Amygdala (tissue), 56 donors: Measurements from ENCODE around the gene RSAD2.
"Not testable (repeated sequence)": the region's sequence is repeated elsewhere in the genome, so short reads cannot be mapped to it uniquely, and the experiment has no call there.

Source experiments
- DNase-seq, 56 donors: peaks; one replicate each; lab custom pipeline; 2025; lab: John Stamatoyannopoulos, UW

Gene RSAD2

DNA sequence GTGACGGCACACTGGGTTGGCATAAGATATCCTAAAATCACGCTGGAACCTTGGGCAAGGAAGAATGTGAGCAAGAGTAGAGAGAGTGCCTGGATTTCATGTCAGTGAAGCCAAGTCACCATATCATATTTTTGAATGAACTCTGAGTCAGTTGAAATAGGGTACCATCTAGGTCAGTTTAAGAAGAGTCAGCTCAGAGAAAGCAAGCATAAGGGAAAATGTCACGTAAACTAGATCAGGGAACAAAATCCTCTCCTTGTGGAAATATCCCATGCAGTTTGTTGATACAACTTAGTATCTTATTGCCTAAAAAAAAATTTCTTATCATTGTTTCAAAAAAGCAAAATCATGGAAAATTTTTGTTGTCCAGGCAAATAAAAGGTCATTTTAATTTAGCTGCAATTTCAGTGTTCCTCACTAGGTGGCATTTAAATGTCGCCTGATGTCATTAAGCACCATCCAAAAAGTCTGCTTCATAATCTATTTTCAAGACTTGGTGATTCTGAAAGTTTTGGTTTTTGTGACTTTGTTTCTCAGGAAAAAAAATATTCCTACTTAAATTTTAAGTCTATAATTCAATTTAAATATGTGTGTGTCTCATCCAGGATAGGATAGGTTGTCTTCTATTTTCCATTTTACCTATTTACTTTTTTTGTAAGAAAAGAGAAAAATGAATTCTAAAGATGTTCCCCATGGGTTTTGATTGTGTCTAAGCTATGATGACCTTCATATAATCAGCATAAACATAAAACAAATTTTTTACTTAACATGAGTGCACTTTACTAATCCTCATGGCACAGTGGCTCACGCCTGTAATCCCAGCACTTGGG is 19.6 kb downstream of the RSAD2 start:
- peak in 1 of 56 donors; percentile 55 for DNase-seq

DNA sequence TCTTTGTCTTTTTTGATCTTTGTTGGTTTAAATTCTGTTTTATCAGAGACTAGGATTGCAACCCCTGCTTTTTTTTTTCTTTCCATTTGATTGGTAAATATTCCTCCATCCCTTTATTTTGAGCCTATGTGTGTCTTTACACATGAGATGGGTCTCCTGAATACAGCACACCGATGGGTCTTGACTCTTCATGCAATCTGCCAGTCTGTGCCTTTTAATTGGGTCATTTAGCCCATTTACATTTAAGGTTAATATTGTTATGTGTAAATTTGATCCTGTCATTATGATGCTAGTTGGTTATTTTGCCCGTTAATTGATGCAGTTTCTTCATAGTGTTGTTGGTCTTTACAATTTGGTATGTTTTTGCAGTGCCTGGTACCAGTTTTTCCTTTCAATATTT is 25.0 kb downstream of the RSAD2 start:
- not testable (repeated sequence) for DNase-seq

DNA sequence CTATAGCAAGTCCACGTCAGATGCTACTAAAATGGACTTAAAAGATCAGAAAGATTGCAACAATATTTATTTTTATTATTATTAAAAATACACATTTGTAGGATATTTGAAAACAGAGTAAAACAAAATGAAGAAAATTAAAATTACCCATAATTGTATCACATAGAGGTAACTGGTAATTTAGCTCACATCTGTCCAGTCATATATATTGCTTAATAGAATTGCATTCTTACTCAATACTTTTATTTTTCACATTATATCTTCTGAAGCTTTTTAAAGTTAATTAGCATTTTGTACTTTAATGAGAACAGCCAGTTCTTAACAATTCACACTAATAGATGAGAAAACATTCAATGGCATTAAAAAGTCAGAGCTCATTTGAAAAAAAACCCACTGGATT is 28.1 kb downstream of the RSAD2 start:
- no peak for DNase-seq

DNA sequence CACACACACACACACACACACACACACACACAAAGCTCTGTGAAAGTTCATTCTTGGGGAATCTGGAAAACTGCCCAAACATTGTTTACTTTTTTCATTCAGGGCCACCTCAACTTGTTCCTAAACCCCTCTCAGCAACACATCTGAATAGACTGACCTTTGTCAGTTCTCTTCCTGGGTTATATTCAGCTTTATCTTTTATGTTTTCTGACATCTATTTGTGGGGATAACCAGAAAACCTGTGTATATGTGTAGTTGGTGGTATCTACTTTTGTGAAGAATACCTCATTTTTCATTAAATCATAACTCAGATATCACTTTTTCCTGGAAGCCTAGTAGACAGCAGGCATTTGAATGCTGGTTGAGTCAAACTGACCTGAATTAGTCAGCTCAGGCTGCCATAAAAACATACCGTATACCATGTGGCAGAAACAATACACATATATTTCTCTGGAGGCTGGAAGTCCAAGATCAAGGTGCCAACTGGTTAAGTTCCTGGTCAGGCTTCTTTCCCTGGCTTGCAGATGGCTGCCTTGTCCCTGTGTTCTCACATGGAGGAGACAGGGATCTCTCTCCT is 28.7 kb downstream of the RSAD2 start:
- DNase-seq, result no peak

DNA sequence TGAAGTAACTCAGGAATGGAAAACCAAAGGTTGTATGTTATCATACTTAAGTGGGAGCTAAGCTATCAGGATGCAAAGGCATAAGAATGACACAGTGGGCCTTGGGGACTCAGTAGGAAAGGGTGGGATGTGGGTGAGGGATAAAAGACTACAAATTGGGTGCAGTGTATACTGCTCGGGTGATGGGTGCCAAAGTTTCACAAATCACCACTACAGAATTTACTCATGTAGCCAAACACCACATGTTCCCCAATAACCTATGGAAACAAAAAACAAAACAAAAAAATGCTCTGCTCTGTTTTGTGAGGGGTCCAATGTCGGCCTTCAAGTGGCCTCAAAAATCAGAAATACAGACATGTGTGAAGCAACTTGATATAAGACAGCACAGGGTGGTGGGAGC is 30.7 kb downstream of the RSAD2 start:
- no peak for DNase-seq

DNA sequence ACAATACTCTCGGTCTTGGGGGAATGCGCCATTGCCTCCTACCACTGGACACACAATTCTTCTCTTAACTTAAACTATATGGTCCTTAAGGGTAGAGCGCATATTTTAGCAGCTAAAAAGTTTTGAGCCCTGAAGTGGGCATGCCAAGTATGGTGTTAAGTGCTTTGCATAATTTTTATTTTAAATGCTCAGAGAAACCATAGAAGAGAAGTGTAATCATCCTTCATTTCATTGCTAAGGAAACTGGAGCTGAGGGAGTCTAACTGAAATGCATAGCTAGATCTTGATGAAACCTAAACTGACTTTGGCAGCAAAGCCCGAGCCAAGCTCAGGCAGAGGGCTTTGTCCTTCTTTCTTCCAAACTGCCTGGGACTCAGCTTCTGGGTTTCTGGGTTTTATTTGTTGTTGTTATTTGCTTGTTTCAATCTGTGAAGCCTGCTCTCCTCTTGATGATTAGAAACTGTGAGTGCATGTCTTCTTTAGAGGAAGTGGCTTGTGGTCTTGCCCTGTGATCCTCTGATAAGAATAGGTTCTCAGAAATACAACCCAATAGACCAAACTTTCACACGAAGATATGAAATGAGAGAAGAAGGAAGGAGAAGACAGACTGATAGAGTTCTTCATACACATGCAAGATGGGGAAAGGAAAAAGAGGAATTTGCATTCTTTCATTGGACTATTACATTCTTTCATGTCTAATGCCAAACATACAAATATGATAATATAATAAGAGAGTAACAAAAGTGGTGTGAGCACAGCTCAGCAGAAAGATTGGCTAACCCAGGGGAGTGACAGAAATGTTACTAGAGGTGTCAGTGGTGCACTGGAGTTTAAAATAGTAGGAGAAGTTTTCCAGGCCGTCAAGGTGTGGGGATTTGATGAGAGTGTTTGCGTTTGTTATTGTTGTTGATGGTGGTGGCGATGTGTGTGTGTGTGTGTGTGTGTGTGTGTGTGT is 32.1 kb downstream of the RSAD2 start:
- DNase-seq, result no peak

DNA sequence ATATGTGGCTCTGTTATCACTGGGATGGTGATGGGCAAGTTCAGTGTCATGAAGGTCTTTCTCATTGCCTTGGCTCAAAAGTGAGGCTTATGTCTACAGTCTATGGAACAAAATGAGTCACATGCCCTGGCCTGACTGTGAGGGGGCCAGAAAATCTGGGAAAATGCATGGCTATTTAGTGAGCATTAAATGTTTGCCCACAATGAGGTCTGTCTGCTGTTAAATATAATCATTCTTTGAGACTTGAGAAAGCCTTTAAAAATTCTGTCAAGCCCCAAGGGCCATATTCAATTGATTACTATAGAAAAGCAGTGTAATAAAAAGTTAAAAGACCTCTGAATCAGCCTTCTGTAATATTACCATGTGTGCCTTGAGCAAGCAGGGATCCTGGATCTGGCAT is 34.1 kb downstream of the RSAD2 start:
- DNase-seq, result no peak

DNA sequence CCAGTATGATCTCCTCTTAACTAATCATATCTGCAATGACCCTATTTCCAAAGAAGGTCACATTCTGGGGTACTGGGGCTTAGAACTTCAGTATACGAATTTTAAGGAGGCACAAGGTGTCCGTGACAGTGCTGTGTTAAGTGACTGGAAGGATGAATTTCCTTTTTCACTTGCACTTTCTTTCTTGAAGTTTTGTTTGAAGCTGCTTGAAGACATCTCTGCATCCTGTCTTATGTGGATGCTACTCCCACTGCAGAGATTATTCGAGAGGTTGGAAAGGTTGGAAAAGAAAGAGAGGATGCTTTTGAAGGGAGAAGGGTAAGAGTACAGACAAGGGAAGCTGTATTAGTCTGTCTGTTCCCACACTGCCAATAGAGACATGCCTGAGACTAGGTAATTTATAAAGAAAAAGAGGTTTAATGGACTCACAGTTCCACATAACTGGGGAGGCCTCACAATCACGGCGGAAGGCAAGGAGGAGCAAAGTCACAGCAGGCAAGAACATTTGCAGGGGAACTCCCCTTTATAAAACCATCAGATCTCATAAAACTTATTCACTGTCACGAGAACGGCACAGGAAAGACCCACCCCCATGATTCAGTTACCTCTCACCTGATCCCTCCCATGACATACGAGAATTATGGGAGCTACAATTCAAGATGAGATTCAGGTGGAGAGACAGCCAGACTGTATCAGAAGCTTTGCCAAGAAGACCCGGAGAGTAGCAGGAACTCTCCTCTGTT is 36.0 kb downstream of the RSAD2 start:
- DNase-seq, result no peak

DNA sequence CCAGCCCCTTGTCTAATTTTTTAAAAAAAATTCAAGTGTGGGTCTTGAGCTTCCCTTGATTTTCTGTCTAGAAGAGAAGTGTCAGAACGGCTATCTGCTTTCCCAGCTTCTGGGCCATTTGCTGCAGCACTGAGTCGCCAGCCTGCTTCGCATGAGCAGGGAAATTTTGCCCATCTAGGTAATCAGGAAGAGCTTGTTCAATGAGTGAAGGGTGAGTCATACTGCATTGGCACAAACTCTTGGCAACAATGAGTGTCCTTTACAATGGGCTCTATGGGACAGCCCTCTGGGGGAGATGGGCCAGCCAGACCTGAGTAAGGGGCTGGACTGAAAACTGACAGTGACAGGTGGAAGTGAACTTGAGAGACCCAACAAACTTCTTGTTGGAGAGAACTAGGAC is 37.3 kb downstream of the RSAD2 start:
- no peak for DNase-seq

DNA sequence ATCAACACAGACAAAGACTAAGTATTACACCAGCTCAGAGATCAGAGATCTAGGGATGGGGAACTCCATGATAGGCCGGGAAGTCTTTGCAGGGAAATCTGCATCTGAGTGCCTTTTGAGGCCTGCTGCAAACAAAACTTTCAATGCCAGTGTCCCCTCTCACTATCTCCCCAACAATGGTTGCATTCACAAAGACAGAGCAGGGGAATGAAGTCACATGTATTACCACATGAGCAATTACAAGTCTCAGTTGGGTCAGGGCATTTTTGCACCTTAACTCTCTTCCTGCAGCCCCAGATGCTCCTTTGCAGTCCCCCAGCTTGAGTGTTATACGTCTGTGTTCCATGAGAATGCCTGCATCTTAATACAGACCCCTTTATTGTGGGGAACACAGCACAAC is 37.8 kb downstream of the RSAD2 start:
- peak in 7 of 56 donors; percentile 29 to 49 (median 46) for DNase-seq

DNA sequence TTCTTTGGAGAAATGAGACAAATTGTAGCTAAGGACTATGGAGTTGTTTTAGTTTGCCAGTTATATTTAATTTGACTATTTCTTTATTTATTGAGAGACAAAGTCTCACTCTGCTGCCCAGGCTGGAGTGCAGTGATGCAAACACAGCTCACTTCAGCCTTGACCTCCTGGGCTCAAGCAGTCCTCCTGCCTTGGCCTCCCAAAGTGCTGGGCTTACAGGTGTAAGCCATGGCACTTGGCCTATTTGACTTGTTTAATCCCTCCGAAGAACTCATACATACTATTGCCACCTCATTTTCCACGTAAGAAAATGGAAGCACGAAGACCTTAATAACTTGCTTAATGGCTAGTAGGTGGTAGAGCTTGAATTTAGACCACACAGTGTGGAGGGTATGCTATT is 38.6 kb downstream of the RSAD2 start:
- no peak for DNase-seq

DNA sequence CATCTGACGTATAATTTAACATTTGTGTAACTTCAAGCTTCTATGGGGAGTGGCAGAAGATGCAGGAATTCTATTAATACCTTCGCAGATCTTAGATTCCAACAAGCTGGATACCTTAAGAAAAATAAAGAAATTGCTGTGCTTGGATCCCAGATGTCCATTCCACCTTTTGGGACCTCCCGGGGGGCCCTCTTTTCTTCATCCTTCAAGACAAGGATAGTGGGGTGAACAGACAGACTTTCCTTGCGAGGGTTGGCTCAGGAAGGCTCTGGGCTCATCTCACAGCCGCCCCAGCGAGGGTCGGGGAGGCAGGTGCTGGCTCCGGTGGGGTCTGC is 39.1 kb downstream of the RSAD2 start:
- no peak for DNase-seq

DNA sequence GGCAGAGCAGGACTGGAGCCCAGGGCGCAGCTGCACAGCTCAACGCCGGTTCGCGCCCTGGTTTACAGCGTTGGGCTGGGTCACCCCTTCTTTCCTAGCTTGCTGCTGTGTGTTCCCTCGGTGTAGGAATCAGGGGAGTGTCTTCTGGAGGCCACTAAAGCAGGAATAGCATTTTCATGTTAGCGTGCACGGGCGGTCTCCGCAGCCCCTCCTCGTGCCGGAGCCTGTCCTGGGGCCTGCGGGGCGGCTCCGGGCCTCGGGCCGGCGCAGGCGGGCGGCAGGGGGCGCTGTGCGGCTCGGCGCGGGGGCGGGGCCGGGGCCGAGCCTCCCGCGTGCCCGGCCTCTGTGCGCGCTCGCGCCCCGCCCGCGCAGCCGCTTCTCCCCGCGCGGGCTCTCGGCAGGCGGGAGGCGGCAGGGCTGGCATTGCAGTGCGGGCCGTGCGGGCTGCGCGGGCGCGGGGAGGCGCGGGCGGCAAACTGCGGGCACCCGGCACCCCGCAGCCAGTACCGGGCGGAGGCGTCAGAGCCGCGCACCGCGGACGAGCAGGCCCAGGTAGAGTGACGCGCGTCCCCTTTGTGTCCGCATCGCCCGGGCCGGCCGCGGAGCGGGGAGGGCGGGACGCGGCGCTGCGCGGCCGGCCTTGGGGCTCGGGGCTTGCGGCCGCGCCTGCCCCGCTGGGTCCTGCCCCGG is 39.6 kb downstream of the RSAD2 start, which contains the start of gene RNF144A:
TSS of gene RNF144A (plus strand) at position 342 of the 690 bp plus-strand sequence. CDS start 79,515 bp downstream, outside the sequence.
- peak in 34 of 56 donors; percentile 14 to 81 (median 61) for DNase-seq

DNA sequence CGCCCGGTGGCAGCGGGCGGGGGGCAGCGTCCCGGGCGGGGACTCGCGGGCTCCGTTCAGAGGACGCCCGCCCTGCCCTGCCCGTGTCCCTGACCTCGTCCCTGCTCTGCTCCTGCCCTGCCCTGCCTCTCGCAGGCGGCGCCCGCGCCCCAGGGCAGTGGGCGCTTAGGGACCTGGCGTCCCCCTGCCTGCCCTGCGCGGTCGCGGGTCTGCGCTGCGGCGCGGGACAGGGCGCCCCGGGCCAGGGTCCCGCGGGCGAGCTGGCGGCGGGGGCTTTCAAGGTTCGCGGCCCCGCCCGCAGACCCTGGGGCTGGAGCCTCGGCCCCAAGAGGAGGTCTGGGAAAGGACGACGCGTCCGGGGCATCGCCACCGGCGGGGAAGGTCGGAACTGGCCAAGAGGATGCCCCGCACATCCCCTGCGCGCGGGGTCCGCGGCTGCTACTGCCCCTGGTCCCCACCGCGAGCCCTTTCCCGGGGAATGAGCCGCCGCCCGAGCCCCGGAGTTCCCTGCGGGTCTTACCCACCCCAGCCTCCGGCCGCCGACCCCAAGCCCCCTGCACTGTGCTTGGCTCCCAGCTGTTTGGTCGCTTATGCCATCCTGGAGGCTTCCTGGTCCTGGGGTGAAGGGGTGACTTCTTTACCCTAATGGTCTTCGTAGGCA is 40.3 kb downstream of the RSAD2 start:
- DNase-seq, result peak in 1 of 56 donors; percentile 63

DNA sequence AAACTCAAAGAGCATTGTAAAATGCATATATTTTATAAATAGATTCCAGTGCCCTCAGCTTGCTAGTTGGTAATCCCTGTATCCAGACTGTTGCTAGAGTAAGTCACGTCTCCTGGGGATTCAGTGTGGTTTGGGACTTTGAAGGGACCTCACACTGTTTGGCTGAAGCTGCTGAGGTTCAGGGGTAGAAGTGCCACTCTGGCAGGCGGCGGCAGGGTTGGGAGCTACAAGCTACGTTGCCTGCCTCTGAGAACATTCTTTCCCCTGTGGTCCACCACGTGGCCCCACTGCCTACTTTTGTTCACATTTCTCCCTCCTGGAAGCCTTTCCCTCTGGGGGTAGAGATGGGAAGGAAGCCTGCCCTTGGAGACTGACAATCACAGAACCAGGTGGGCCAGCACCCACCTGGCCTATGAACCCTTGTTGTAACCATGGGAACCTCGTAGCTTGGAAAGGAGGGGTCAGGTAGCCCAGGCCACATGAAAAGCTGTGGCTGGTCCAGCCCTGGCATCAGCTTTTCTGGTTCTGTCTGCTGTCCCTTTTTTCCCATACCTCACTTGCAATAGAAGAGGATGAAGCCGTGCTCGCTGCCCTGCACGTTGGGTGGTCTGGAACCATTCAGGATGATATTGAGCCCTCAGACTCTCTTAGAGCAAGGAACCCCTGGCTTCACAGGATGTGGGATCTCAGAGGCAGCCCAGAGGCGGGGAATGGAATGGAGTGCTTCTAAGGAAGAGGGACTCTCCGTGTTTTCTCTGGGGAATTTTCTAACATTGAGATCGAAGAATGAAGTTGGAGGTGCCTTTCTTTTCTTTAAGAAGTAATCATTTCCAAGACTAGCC is 42.5 kb downstream of the RSAD2 start:
- no peak for DNase-seq

DNA sequence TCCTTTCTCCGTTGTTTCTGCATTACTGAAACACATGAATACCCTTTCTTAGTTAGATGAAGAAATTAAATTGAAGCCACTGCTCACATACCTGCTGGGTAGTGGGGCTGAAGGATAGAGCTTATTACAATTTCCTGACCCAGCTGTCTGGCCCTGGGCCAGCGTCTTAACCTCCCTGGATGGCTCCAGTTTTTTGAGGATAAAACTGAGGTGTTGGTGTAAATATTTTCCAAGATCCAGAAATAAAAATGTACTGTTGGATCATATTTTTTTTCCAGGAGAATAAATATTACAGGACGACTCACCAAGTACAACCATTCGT is 43.1 kb downstream of the RSAD2 start:
- DNase-seq, result no peak

DNA sequence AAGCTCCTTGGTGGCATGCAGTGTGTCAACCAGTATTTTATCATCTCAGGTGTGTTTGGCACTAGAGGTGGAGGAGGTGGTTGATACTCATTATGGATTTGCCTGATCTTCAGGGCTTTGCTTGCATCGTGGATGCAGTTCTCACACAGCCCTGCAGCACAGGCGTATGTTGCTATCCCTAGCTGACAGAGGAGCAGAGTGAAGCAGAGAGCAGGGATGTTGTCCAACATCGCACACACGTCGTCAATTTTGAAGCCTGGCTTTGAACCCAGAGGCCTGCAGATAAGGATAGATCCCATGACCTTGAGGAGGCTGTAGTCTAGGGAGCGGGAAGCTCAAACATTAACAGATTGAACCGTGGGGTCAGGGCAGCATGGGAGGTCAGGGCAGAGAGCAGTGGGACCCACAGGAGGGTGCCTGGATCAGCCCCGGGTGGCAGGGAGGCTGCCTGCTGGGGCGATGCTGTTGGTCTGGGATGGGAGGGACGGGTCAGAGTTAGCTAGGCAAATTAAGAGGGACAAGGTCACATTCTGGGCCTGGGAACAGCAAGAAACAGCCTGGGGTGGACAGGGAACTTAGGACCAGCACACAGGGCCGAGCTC is 43.8 kb downstream of the RSAD2 start:
- no peak for DNase-seq

DNA sequence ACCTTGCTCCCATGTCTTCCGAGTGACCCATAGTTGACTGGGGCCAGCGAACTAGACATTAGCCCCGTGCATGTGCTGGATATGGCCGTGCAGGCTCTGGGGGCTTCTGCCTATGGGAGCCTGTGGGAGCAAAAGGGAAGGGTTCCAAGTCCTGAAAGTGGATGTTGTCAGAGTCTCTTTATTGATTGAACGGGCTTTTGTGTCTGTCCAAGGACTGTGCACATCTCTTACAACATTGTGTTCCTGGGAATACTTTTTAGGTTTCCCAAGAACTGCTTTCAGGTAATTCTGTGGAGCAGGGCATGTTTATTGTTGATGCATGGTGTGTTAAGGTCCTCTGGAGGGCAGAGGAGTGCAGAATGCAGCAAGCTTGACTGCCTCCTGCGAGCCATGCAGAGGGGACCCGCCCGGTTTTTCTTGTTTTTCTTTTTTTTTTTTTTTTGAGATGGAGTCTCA is 44.7 kb downstream of the RSAD2 start:
- DNase-seq, result no peak
